GM12891 (cell line): Measurements from ENCODE around the gene SPAG5.

Experiments
- DNase-seq: peaks from one replicate; pipeline ENCODE4 v3.0.0; 2011; ENCODE audit warnings: low spot score; ENCODE audit not compliant: insufficient read length
- FAIRE-seq: peaks from 2 replicates; lab custom pipeline; 2011; peaks lifted over from hg19 to GRCh38; lab: Jason Lieb, UNC
- PAX5 ChIP-seq: IDR thresholded peaks from 2 replicates; pipeline ENCODE4 v1.6.1; 2011; ENCODE audit warnings: low read length, moderate library complexity, mild to moderate bottlenecking; ENCODE audit not compliant: insufficient read depth, severe bottlenecking
- POLR2A ChIP-seq: IDR thresholded peaks from 2 replicates; pipeline ENCODE4 v1.6.1; 2011; ENCODE audit warnings: low read depth, low read length, control low read depth
- POLR2AphosphoS5 ChIP-seq: IDR thresholded peaks from 2 replicates; pipeline ENCODE4 v1.6.1; 2011; ENCODE audit warnings: low read depth, low read length, control low read depth
- POU2F2 ChIP-seq: IDR thresholded peaks from 2 replicates; pipeline ENCODE4 v1.6.1; 2011; ENCODE audit warnings: low read depth, mild to moderate bottlenecking, control low read depth, low read length, moderate library complexity
- SPI1 ChIP-seq: IDR thresholded peaks from 2 replicates; pipeline ENCODE4 v1.6.1; 2011; ENCODE audit warnings: low read depth, low read length, control low read depth
- TAF1 ChIP-seq: IDR thresholded peaks from 2 replicates; pipeline ENCODE4 v1.6.1; 2011; ENCODE audit warnings: low read depth, low read length, control low read depth

The SPAG5 gene

DNA sequence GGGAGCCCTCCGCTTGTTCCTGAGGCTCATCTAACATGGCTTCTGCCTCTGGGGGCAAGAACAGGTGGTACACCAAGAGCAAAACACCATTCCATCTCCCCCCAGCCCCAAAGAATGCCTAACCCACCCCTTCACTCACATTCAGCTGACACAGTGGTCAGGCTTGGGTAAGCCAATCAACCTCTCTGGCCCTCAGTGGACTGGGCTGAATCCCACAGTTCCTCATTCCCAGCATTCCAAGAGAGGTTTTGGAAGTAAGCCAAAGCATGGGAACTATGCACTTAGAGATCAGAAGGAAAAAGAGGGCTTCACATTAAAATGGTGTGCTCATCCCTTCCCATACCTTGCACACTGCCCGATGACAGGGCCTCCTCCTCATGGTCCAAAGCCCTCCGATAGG is 35.4 kb downstream of the SPAG5 start:
- no peak for FAIRE-seq
- DNase-seq = no peak
- no peak for TF ChIP-seq POU2F2
- TF ChIP-seq POLR2A = no peak
- TF ChIP-seq PAX5 = no peak
- no peak for TF ChIP-seq POLR2AphosphoS5
- no peak for TF ChIP-seq TAF1
- TF ChIP-seq SPI1 = no peak

- no peak for FAIRE-seq
- no peak for TF ChIP-seq TAF1
- TF ChIP-seq POLR2A = no peak
- no peak for TF ChIP-seq POLR2AphosphoS5
- no peak for TF ChIP-seq PAX5
- no peak for TF ChIP-seq POU2F2
- TF ChIP-seq SPI1 = no peak
- no peak for DNase-seq
Observed at GRCh38 chr17:28555022-28555421, 43.8 kb downstream of the SPAG5 start.

DNA sequence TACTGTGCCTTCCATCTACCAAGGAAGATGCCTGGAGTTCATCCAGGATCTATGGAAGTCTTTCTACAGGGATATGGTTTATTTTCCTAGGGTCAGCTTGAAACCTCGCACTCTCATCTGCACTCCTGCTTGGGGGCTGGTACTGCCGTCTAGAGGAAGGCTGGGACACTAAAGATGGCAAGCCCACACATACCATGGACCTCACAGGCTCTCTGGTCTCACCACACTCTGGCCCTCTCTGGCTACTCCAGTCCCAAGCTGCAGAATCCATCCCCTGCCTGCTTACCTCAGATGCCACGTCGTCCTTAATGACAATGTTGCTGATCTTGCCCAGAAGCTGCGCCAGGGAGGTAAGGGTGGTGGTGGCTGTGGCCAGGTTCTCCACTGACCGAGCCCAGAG is 44.3 kb downstream of the SPAG5 start:
- TF ChIP-seq POU2F2 (no peak), POLR2A (no peak), SPI1 (no peak), PAX5 (no peak), POLR2AphosphoS5 (no peak), TAF1 (no peak)
- DNase-seq (no peak), FAIRE-seq (no peak)

DNA sequence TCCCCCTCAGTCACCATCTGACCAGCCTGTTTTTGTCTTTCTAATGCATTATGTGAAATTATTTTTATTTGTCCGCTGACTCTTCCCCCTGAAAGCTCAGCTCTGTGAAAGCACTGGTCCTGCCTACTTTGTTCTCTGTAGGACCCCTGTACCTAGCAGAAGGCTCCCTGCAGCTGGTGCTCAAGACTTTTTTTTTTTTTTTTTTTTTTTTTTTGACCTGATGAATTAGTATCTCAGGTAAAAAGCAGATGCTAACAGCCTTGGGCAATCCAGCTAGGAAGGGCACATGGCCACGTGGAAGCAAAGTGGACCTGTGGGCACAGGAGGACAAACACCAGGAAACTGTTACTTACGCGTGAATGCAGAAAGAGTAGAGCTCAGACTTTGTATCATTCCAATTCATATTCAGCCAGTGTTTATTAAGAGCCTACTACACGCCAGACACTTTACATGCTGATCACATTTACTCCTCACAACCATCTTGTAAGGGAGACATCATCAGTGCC is 45.8 kb downstream of the SPAG5 start:
- TF ChIP-seq POU2F2 (no peak), TAF1 (no peak), POLR2A (no peak), SPI1 (no peak), POLR2AphosphoS5 (no peak), PAX5 (no peak)
- DNase-seq (no peak), FAIRE-seq (no peak)

GRCh38 chr17:28552176-28552999 is 46.4 kb downstream of the SPAG5 start, which contains the start of gene UNC119:
TSS of gene UNC119 (minus strand) at chr17:28552624. CDS start at chr17:28552557, 67 bp downstream.
- FAIRE-seq = peak; percentile 81

GRCh38 chr17:28551421-28552175 is 47.2 kb downstream of the SPAG5 start:
- DNase-seq = no peak
- no peak for FAIRE-seq
- no peak for TF ChIP-seq POLR2AphosphoS5

More at GRCh38 chr17:28552176-28552999, 46.4 kb downstream of the SPAG5 start, which contains the start of gene UNC119:
- TF ChIP-seq TAF1 (no peak), POLR2AphosphoS5 (peak; percentile 49; the same call in 1 of the 2 replicates), POLR2A (0 out of 2 replicates have a peak, but pooled peaks have one; percentile 41), SPI1 (peak; percentile 61), POU2F2 (0 out of 2 replicates have a peak, but pooled peaks have one; percentile 30)
- DNase-seq = peak; percentile 87

DNA sequence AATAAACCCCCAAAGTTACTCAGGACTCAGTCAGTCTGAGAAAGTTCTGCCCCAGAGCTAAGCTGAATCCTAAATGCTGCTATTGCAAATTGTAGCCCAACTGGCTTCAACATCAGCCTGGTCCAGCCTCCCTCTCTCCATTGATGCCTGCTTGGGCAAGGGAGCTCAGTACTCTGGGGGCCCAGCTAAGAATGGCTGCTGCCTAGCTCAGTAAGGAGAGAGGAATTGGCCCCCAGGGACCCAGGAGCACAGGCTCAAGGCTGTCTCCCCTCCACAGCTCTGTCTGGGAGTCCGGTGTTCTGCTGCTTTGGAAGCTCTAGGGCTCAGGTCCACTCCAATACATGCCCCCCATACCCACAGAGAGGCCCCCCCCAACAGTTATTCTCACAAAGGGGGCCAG is 48.0 kb downstream of the SPAG5 start:
- no peak for TF ChIP-seq POLR2AphosphoS5
- TF ChIP-seq SPI1 = no peak
- TF ChIP-seq PAX5 = no peak
- no peak for TF ChIP-seq POLR2A
- no peak for TF ChIP-seq POU2F2
- no peak for TF ChIP-seq TAF1
- DNase-seq (no peak), FAIRE-seq (no peak)

GRCh38 chr17:28549236-28550132 is 49.3 kb downstream of the SPAG5 start:
- FAIRE-seq (peak; percentile 69), DNase-seq (no peak)
- TF ChIP-seq TAF1 = no peak
- TF ChIP-seq SPI1 = peak; percentile 80
